ENCODE data around the gene CDKL1.

The CDKL1 gene

GRCh38 chr14:50396631-50397389 lies at the start of gene CDKL1:
CDKL1 (minus strand) TSS chr14:50396881; CDS start chr14:50395868, 1,013 bp downstream.
- peak; percentile 88 for ATAC-seq
- no peak for TF ChIP-seq ZNF565 (CRISPR knock-in tag; conservative IDR thresholded peaks at IDR 0.05; ENCODE audit: low read depth)
- TF ChIP-seq CSRNP3 (CRISPR knock-in tag; IDR thresholded peaks at IDR 0.05) = no peak
- TF ChIP-seq ARNTL (CRISPR knock-in tag; IDR thresholded peaks at IDR 0.05; ENCODE audit: borderline replicate concordance, low read depth) = no peak
- TF ChIP-seq ZNF70 (CRISPR knock-in tag; IDR thresholded peaks at IDR 0.05) = no peak
- TF ChIP-seq GLIS3 (CRISPR knock-in tag; IDR thresholded peaks at IDR 0.05) = no peak

- no peak for ATAC-seq
- TF ChIP-seq ISL1 (CRISPR knock-in tag; IDR thresholded peaks at IDR 0.05) = peak; percentile 66
- TF ChIP-seq CREB5 (CRISPR knock-in tag; IDR thresholded peaks at IDR 0.05; ENCODE audit: low read depth) = no peak
- peak; percentile 45; the same call in 1 of the 2 replicates for TF ChIP-seq TCF4 (CRISPR knock-in tag; IDR thresholded peaks at IDR 0.05; ENCODE audit: borderline replicate concordance)
- TF ChIP-seq GLIS3 (CRISPR knock-in tag; IDR thresholded peaks at IDR 0.05) = no peak
These were observed 37.8 kb upstream of the CDKL1 start for GRCh38 chr14:50434528-50434927.

GRCh38 chr14:50432131-50432530 lies 35.5 kb upstream of the CDKL1 start:
- TF ChIP-seq ZC3H10 (CRISPR knock-in tag; IDR thresholded peaks at IDR 0.05) (no peak), PATZ1 (CRISPR knock-in tag; IDR thresholded peaks at IDR 0.05; ENCODE audit: borderline replicate concordance) (no peak), ARNTL (CRISPR knock-in tag; IDR thresholded peaks at IDR 0.05; ENCODE audit: borderline replicate concordance, low read depth) (no peak), BACH2 (CRISPR knock-in tag; IDR thresholded peaks at IDR 0.05; ENCODE audit: borderline replicate concordance) (no peak), CSDC2 (CRISPR knock-in tag; IDR thresholded peaks at IDR 0.05) (no peak), RARB (CRISPR knock-in tag; IDR thresholded peaks at IDR 0.05) (no peak), SNAI2 (CRISPR knock-in tag; IDR thresholded peaks at IDR 0.05) (no peak), ESRRG (CRISPR knock-in tag; IDR thresholded peaks at IDR 0.05) (no peak), OSR1 (CRISPR knock-in tag; IDR thresholded peaks at IDR 0.05) (no peak), ZNF70 (CRISPR knock-in tag; IDR thresholded peaks at IDR 0.05) (no peak), CREB5 (CRISPR knock-in tag; IDR thresholded peaks at IDR 0.05; ENCODE audit: low read depth) (no peak), ZNF565 (CRISPR knock-in tag; conservative IDR thresholded peaks at IDR 0.05; ENCODE audit: low read depth) (no peak), CSRNP3 (CRISPR knock-in tag; IDR thresholded peaks at IDR 0.05) (no peak), TOX (CRISPR knock-in tag; IDR thresholded peaks at IDR 0.05; ENCODE audit: borderline replicate concordance) (no peak), POU6F1 (CRISPR knock-in tag; IDR thresholded peaks at IDR 0.05; ENCODE audit: borderline replicate concordance, low read depth) (no peak), TSHZ2 (CRISPR knock-in tag; IDR thresholded peaks at IDR 0.05) (no peak)
- ATAC-seq = no peak

All from SK-N-SH treated with all-trans-retinoic acid at 6 μM for 48 hours (cell line).